Neural cell (in vitro differentiated cells): ENCODE data around the gene SEC24D. TPM values are rescaled to one million over a fixed set of nuclear protein-coding genes. Genes with fewer than 3 reads are reported as not detected.

ENCODE experiments used
- H2AFZ ChIP-seq: fragments of 200-600, 300-800 bp; sonication (generic), shearing (Covaris generic); 2 replicates; pipeline ENCODE4 v1.6.0; 2014; ENCODE audit warnings: low read depth, mild to moderate bottlenecking, antibody characterized with exemption, low read length, moderate library complexity
- H3F3A ChIP-seq: fragments of 200-600 bp; shearing (Covaris generic); 2 replicates; pipeline ENCODE4 v1.6.1; 2016; ENCODE audit warnings: mild to moderate bottlenecking, moderate library complexity, mixed read lengths, antibody characterized with exemption, low read length; ENCODE audit not compliant: insufficient read depth, poor library complexity, severe bottlenecking
- H3K27ac ChIP-seq: fragments of 200-600, 300-800 bp; sonication (generic), shearing (Covaris generic); 2 replicates; pipeline ENCODE4 v1.5.1; 2014; ENCODE audit warnings: mild to moderate bottlenecking, low read length, moderate library complexity
- H3K27me3 ChIP-seq: fragments of 300-800, 200-600 bp; sonication (generic), shearing (Covaris generic); 2 replicates; pipeline ENCODE4 v1.6.0; 2014; ENCODE audit warnings: mild to moderate bottlenecking, low read depth, low read length, moderate library complexity; ENCODE audit not compliant: insufficient read depth
- H3K36me3 ChIP-seq: fragments of 300-800, 200-600 bp; sonication (generic), shearing (Covaris generic); 2 replicates; pipeline ENCODE4 v1.5.1; 2014; ENCODE audit warnings: mild to moderate bottlenecking, antibody characterized with exemption, low read length, moderate library complexity; ENCODE audit not compliant: insufficient read depth
- H3K4me2 ChIP-seq: fragments of 300-800, 200-600 bp; sonication (generic), shearing (Covaris generic); 2 replicates; pipeline ENCODE4 v1.6.0; 2014; ENCODE audit warnings: mild to moderate bottlenecking, low read length
- H3K4me3 ChIP-seq: fragments of 300-800, 200-600 bp; sonication (generic), shearing (Covaris generic); 2 replicates; pipeline ENCODE4 v1.5.1; 2014; ENCODE audit warnings: mild to moderate bottlenecking, low read length, moderate library complexity
- H3K79me2 ChIP-seq: fragments of 200-600 bp; shearing (Covaris generic); replicated peaks from 2 replicates; pipeline ENCODE4 v1.6.0; 2014; ENCODE audit warnings: mild to moderate bottlenecking, low read length, moderate library complexity; ENCODE audit not compliant: insufficient read depth
- H3K9ac ChIP-seq: fragments of 300-800, 200-600 bp; sonication (generic), shearing (Covaris generic); 2 replicates; pipeline ENCODE4 v1.6.1; 2016; ENCODE audit warnings: mild to moderate bottlenecking, low read length, mixed read lengths
- H3K9me2 ChIP-seq: fragments of 200-600 bp; shearing (Covaris generic); 2 replicates; pipeline ENCODE4 v1.6.1; 2016; ENCODE audit warnings: mild to moderate bottlenecking, low read length, mixed read lengths; ENCODE audit not compliant: insufficient read depth
- H3K9me3 ChIP-seq: fragments of 200-600, 300-800 bp; sonication (generic), shearing (Covaris generic); 2 replicates; pipeline ENCODE4 v1.6.1; 2016; ENCODE audit warnings: mild to moderate bottlenecking, mixed run types, low read length, moderate library complexity, mixed read lengths
- H4K20me1 ChIP-seq: fragments of 200-600 bp; shearing (Covaris generic); 2 replicates; pipeline ENCODE4 v1.6.1; 2016; ENCODE audit warnings: mild to moderate bottlenecking, mixed run types; ENCODE audit not compliant: insufficient read depth
- CTCF ChIP-seq: fragments of 450-650 bp; IDR thresholded peaks from 2 replicates; pipeline ENCODE4 v1.5.1; 2014; ENCODE audit warnings: antibody characterized with exemption, mild to moderate bottlenecking, moderate library complexity; ENCODE audit not compliant: poor library complexity, severe bottlenecking
- EP300 ChIP-seq: fragments of 450-650 bp; conservative IDR thresholded peaks from 2 replicates; pipeline ENCODE4 v1.6.1; 2014; ENCODE audit warnings: antibody characterized with exemption, mild to moderate bottlenecking, moderate library complexity; ENCODE audit not compliant: poor library complexity, severe bottlenecking
- EZH2 ChIP-seq: fragments of 200-600, 300-800 bp; shearing (Covaris generic), sonication (generic); IDR thresholded peaks from 2 replicates; pipeline ENCODE4 v1.6.1; 2014; ENCODE audit warnings: antibody characterized with exemption, low read length, borderline replicate concordance, mild to moderate bottlenecking; ENCODE audit not compliant: insufficient read depth, poor library complexity, severe bottlenecking
- MXI1 ChIP-seq: fragments of 450-650 bp; conservative IDR thresholded peaks from 2 replicates; pipeline ENCODE4 v1.6.1; 2014; ENCODE audit warnings: antibody characterized with exemption, mild to moderate bottlenecking; ENCODE audit not compliant: poor library complexity, severe bottlenecking
- POLR2AphosphoS5 ChIP-seq: IDR thresholded peaks from 2 replicates; pipeline ENCODE4 v1.6.1; 2012
- RAD21 ChIP-seq: fragments of 450-650 bp; conservative IDR thresholded peaks from 2 replicates; pipeline ENCODE4 v1.6.1; 2014; ENCODE audit warnings: antibody characterized with exemption, mild to moderate bottlenecking, moderate library complexity
- REST ChIP-seq: IDR thresholded peaks from 2 replicates; pipeline ENCODE4 v1.6.1; 2012; ENCODE audit warnings: borderline replicate concordance
- SMC3 ChIP-seq: fragments of 450-650 bp; conservative IDR thresholded peaks from 2 replicates; pipeline ENCODE4 v1.6.1; 2014; ENCODE audit warnings: antibody characterized with exemption, mild to moderate bottlenecking, moderate library complexity; ENCODE audit not compliant: poor library complexity
- TAF1 ChIP-seq: IDR thresholded peaks from 2 replicates; pipeline ENCODE4 v1.6.1; 2012; ENCODE audit warnings: low read depth
- polyA plus RNA-seq: library from polyadenylated mRNA; depleted of rRNA; stranded (reverse); fragments of >200 nt; gene quantifications from 2 replicates; pipeline ENCODE4 v1.2.3, GENCODE V29; 2014

The SEC24D gene
- polyA plus RNA-seq, 1 donor from 2014 or later: 7.8 TPM

DNA sequence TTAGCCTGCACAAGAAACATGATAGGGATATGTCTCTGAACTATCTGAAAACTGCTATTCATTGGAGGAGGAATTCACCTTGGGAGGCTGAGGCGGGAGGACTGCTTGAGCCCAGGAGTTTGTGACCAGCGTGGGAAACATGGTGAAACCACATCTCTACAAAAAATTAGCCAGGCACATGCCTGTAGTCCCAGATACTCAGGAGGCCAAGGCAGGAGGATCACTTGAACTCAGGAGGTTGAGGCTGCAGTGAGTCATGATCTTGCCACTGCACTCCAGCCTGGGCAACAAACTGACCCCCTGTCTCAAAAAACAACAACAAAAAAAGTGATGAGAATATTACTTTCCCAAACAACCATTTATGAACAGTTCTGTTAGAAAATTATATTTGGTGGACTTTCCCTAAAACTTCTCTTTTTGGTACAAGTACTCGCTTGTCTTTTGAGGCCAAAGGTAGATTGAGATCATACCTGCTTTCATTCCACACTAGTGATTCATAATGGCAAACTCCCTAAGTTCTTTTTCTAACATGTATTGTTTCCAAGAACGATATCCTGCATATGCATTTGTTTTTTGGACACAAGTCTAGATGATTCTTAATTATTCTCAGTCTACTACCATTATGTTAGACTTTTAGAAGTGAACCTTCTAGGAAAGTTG lies 117.3 kb downstream of the SEC24D start:
- no peaks in the 10 kb centered on the region for H3K36me3 ChIP-seq
- H3K27me3 ChIP-seq: no peaks in the 10 kb centered on the region
- H3K79me2 ChIP-seq: no peaks in the 10 kb centered on the region
- no peaks in the 10 kb centered on the region for H3K9me2 ChIP-seq
- TF ChIP-seq EP300 (no peak), SMC3 (no peak), MXI1 (no peak), POLR2AphosphoS5 (no peak), RAD21 (no peak), REST (no peak), EZH2 (no peak), CTCF (no peak), TAF1 (no peak)
- H3K4me3 ChIP-seq: no peak overlapping the region
- H3F3A ChIP-seq: no peaks in the 10 kb centered on the region
- no peak overlapping the region for H2AFZ ChIP-seq
- H3K27ac ChIP-seq: no peak overlapping the region
- no peaks in the 10 kb centered on the region for H4K20me1 ChIP-seq
- H3K4me2 ChIP-seq: no peak overlapping the region
- H3K9me3 ChIP-seq: no peaks in the 10 kb centered on the region
- no peak overlapping the region for H3K9ac ChIP-seq

DNA sequence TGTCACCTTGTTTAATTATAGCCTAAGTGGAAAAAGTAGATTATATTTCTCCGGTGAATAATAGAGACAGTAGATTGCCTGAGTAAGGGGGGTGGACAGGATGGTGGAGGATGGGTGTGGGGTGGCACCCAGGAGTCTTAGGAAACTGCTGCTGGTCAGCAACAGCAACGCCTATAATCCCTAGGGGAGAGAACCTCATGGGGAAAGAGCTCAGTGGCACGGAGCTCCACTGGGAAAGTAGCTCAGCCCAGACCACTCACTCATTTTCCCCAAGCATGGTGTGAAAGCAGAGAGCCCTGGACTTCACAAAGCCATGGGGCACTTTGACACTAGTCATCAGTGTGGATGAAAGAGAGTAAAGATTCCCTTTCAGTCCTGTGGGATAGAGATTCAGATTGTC lies 119.6 kb downstream of the SEC24D start:
- Histone ChIP-seq H3K4me2 (no peak overlapping the region), H3K79me2 (no peaks in the 10 kb centered on the region), H3K27me3 (no peaks in the 10 kb centered on the region), H4K20me1 (no peaks in the 10 kb centered on the region), H3K27ac (no peak overlapping the region), H3K36me3 (no peaks in the 10 kb centered on the region), H3K9ac (no peak overlapping the region), H3K4me3 (no peak overlapping the region), H3F3A (no peaks in the 10 kb centered on the region), H3K9me2 (no peaks in the 10 kb centered on the region), H2AFZ (no peak overlapping the region), H3K9me3 (no peaks in the 10 kb centered on the region)
- TF ChIP-seq EP300 (no peak), POLR2AphosphoS5 (no peak), CTCF (no peak), REST (no peak), SMC3 (no peak), TAF1 (no peak), EZH2 (no peak), MXI1 (no peak), RAD21 (no peak)
